ENCODE results near the gene TRIOBP. TPM values are rescaled to one million over a fixed set of nuclear protein-coding genes. Genes with fewer than 3 reads are reported as not detected.

The TRIOBP gene
- total and polyA plus RNA-seq, 2 of the 13 experiments (the other 11 are each of a cell fraction or from before 2014, with no cell fraction given): 6.1 to 15.4 TPM

- ATAC-seq: peak; percentile 86
- Histone ChIP-seq H3K27ac (ENCODE audit: extremely low read length, insufficient read depth, low read length) (peak overlapping the region; percentile 31), H3K27me3 (ENCODE audit: control insufficient read depth in 1 of 2, insufficient read depth in 2 of 2, low read length in 2 of 2) (no peaks in the 10 kb centered on the region), H3K4me3 (replicated peaks in 1 of 3; ENCODE audit: insufficient read depth in 1 of 3, low read depth in 2 of 3, low read length in 3 of 3) (peak overlapping the region; percentile 43 to 61 (median 49); a peak in 4 of 6 replicates), H3K79me2 (ENCODE audit: insufficient read depth, low read length) (no peaks in the 10 kb centered on the region), H3K36me3 (replicated peaks in 1 of 2; ENCODE audit: control insufficient read depth in 1 of 2, insufficient read depth in 2 of 2, low read length in 2 of 2) (no peaks in the 10 kb centered on the region), H3K9me3 (ENCODE audit: low read length) (no peaks in the 10 kb centered on the region), H3K9ac (ENCODE audit: insufficient read depth, low read depth, low read length) (peak overlapping the region; percentile 63), H3K4me2 (ENCODE audit: low read depth, low read length) (peak overlapping the region; percentile 86), H3K4me1 (ENCODE audit: insufficient read depth, low read length) (peaks cover 79% of the 10 kb centered on the region), H2AFZ (ENCODE audit: low read length) (no peak overlapping the region), H4K20me1 (ENCODE audit: insufficient read depth, low read length) (no peaks in the 10 kb centered on the region)
- in situ Hi-C loops (cut with HindIII; ENCODE audit: extremely low pct_ligation_motif_present, low pct_unique_long_range_greater_than_20kb) (no loop called here), intact Hi-C loops (cut with micrococcal nuclease; ENCODE audit: unreplicated experiment) (loop anchor here (1.0 to 5.0 kb wide), 2 partner anchors 46 to 53 kb away; no protein-coding TSS in a partner anchor)
- 15% methylated on average over 5 of the region's 16 CpGs for WGBS (ENCODE audit: low lambda C conversion rate)
- ChIA-PET CTCF (ENCODE audit: low intra/inter-chr PET ratio, low total read pairs) (interaction anchor here (0.7 kb wide), 1 partner anchor 111 kb away, joined by 3 read pairs; no protein-coding TSS in a partner anchor), POLR2A (interaction anchor here (0.8 to 2.9 kb wide), 16 partner anchors 9 to 127 kb away, joined by 3 to 24 read pairs (median 4); partner anchors contain the start of genes ANKRD54, GGA1, NOL12 and PDXP)
- BruUV-seq (replicated peaks): no TSS peak
- peak; percentile 72 for DNase-seq (ENCODE audit: low spot score)
- peak; percentile 64 for FAIRE-seq
- TF ChIP-seq HNRNPLL (IDR thresholded peaks at IDR 0.05; ENCODE audit: low read depth, low read length, poor library complexity, severe bottlenecking): peak; percentile 37
- TF ChIP-seq SKI (IDR thresholded peaks at IDR 0.05; ENCODE audit: partially characterized antibody): no peak
- TF ChIP-seq YEATS4 (CRISPR knock-in tag; IDR thresholded peaks at IDR 0.05; ENCODE audit: borderline replicate concordance): 0 out of 2 replicates have a peak, but pooled peaks have one; percentile 27
- TF ChIP-seq SOX13 (IDR thresholded peaks at IDR 0.05): no peak
- peak in 1 of 2 experiments; percentile 19; a peak in 1 of 4 replicates for TF ChIP-seq SOX13 (CRISPR knock-in tag; conservative IDR thresholded peaks at IDR 0.05 in 1 of 2, IDR thresholded peaks at IDR 0.05 in 1 of 2)
- TF ChIP-seq NCOR1 (IDR thresholded peaks at IDR 0.05; ENCODE audit: borderline replicate concordance, low read length): no peak
- no peak for TF ChIP-seq ARNTL (CRISPR knock-in tag; IDR thresholded peaks at IDR 0.05)
- TF ChIP-seq ZNF737 (CRISPR knock-in tag; IDR thresholded peaks at IDR 0.05; ENCODE audit: borderline replicate concordance): no peak
- no peak for TF ChIP-seq ZNF10 (CRISPR knock-in tag; IDR thresholded peaks at IDR 0.05; ENCODE audit: borderline replicate concordance, low read depth)
- no peak for TF ChIP-seq ZNF598 (CRISPR knock-in tag; IDR thresholded peaks at IDR 0.05; ENCODE audit: borderline replicate concordance)
- TF ChIP-seq ZBED4 (CRISPR knock-in tag; IDR thresholded peaks at IDR 0.05; ENCODE audit: borderline replicate concordance): peak; percentile 76
- TF ChIP-seq ZNF773 (CRISPR knock-in tag; IDR thresholded peaks at IDR 0.05; ENCODE audit: borderline replicate concordance): no peak
- TF ChIP-seq STAG1 (CRISPR knock-in tag; IDR thresholded peaks at IDR 0.05): peak; percentile 88
- TF ChIP-seq ZMYM2 (CRISPR knock-in tag; IDR thresholded peaks at IDR 0.05): no peak
- TF ChIP-seq, protein P1, sequence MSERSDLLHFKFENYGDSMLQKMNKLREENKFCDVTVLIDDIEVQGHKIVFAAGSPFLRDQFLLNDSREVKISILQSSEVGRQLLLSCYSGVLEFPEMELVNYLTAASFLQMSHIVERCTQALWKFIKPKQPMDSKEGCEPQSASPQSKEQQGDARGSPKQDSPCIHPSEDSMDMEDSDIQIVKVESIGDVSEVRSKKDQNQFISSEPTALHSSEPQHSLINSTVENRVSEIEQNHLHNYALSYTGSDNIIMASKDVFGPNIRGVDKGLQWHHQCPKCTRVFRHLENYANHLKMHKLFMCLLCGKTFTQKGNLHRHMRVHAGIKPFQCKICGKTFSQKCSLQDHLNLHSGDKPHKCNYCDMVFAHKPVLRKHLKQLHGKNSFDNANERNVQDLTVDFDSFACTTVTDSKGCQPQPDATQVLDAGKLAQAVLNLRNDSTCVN (CRISPR knock-in tag; IDR thresholded peaks at IDR 0.05; ENCODE audit: borderline replicate concordance): 0 out of 2 replicates have a peak, but pooled peaks have one; percentile 48
- TF ChIP-seq ZNF740 (CRISPR knock-in tag; IDR thresholded peaks at IDR 0.05): no peak
- TF ChIP-seq RORA (CRISPR knock-in tag; IDR thresholded peaks at IDR 0.05): no peak
- no peak for TF ChIP-seq EHMT2 (IDR thresholded peaks at IDR 0.05; ENCODE audit: borderline replicate concordance, low read depth, low read length)
Observed at GRCh38 chr22:37734964-37735451, 38.2 kb downstream of the TRIOBP start.
